IMR-90 (cell line): ENCODE data around the gene RFT1. TPM values are rescaled to one million over a fixed set of nuclear protein-coding genes. Genes with fewer than 3 reads are reported as not detected.

Experiments used
- ATAC-seq: fragments of 200-7000 bp; cut with Tn5 transposase; 2 replicates; pipeline ENCODE4 v1.9.1; 2020; ENCODE audit warnings: low read depth, mild to moderate bottlenecking, moderate library complexity
- BruUV-seq: library from RNA; stranded (reverse); fragments of 400-500 nt; replicated peaks from 2 replicates; lab custom pipeline; 2021; lab: Mats Ljungman, UMichigan
- CTCF ChIA-PET: fragments of 300-600 bp; formaldehyde crosslinking; extraction: SDS; loops from one replicate; lab custom pipeline; 2021; ENCODE audit warnings: antibody characterized with exemption; lab: Yijun Ruan, JAX
- POLR2A ChIA-PET: fragments of 300-600 bp; sonication (Branson Sonifier 250); formaldehyde crosslinking; loops from one replicate; lab custom pipeline; 2022; ENCODE audit warnings: antibody characterized with exemption; ENCODE audit not compliant: unreplicated experiment; lab: Charles Lee
- DNase-seq: peaks from one replicate; pipeline ENCODE4 v3.0.0; 2013
- H2AFZ ChIP-seq: replicated peaks from 2 replicates; pipeline ENCODE3; 2013; ENCODE audit warnings: low read length, mild to moderate bottlenecking; ENCODE audit not compliant: poor library complexity
- H2AK5ac ChIP-seq: 2 replicates; pipeline ENCODE4 v1.6.1; 2013; ENCODE audit warnings: low read depth, low read length, inconsistent platforms
- H2AK9ac ChIP-seq: replicated peaks from 2 replicates; pipeline ENCODE3; 2013; ENCODE audit warnings: mild to moderate bottlenecking, low read depth, low read length, moderate library complexity; ENCODE audit not compliant: poor library complexity
- H2BK120ac ChIP-seq: 2 replicates; pipeline ENCODE4 v1.6.1; 2013; ENCODE audit warnings: low read depth, low read length, inconsistent platforms
- H2BK15ac ChIP-seq: 3 replicates; pipeline ENCODE4 v1.6.1; 2013; ENCODE audit warnings: low read depth, low read length, inconsistent platforms
- H2BK20ac ChIP-seq: 2 replicates; pipeline ENCODE4 v1.6.1; 2013; ENCODE audit warnings: low read depth, mild to moderate bottlenecking, inconsistent platforms, low read length, moderate library complexity
- H2BK5ac ChIP-seq: 2 replicates; pipeline ENCODE4 v1.6.1; 2013; ENCODE audit warnings: mild to moderate bottlenecking, low read depth, low read length, inconsistent platforms; ENCODE audit not compliant: poor library complexity, severe bottlenecking
- H3K14ac ChIP-seq: replicated peaks from 2 replicates; pipeline ENCODE4 v1.6.1; 2013; ENCODE audit warnings: low read depth, low read length, inconsistent platforms
- H3K18ac ChIP-seq: 2 replicates; pipeline ENCODE4 v1.6.1; 2013; ENCODE audit warnings: low read depth, low read length, control low read depth
- H3K23ac ChIP-seq: 2 replicates; pipeline ENCODE4 v1.6.1; 2013; ENCODE audit warnings: low read depth, low read length, inconsistent platforms
- H3K27ac ChIP-seq: 2 replicates; pipeline ENCODE4 v1.5.1; 2013; ENCODE audit warnings: mild to moderate bottlenecking, control low read depth, low read length; ENCODE audit not compliant: insufficient read depth
- H3K27me3 ChIP-seq: 2 replicates; pipeline ENCODE4 v1.6.1; 2013; ENCODE audit warnings: low read length; ENCODE audit not compliant: control insufficient read depth, insufficient read depth
- H3K36me3 ChIP-seq: 2 replicates; pipeline ENCODE4 v1.6.1; 2013; ENCODE audit warnings: low read length, mixed read lengths; ENCODE audit not compliant: control insufficient read depth, insufficient read depth
- H3K4ac ChIP-seq: 2 replicates; pipeline ENCODE4 v1.6.1; 2013; ENCODE audit warnings: low read depth, low read length, inconsistent platforms
- H3K4me1 ChIP-seq: 2 replicates; pipeline ENCODE4 v1.6.1; 2013; ENCODE audit warnings: low read length, mixed read lengths; ENCODE audit not compliant: control insufficient read depth, insufficient read depth
- H3K4me2 ChIP-seq: 2 replicates; pipeline ENCODE4 v1.6.1; 2013; ENCODE audit warnings: low read depth, mild to moderate bottlenecking, control low read depth, low read length, moderate library complexity
- H3K4me3 ChIP-seq: 2 replicates; pipeline ENCODE4 v1.5.1; 2013; ENCODE audit warnings: low read depth, mild to moderate bottlenecking, control low read depth, low read length, moderate library complexity; ENCODE audit not compliant: insufficient read depth
- H3K56ac ChIP-seq: 2 replicates; pipeline ENCODE4 v1.6.1; 2013; ENCODE audit warnings: low read length, inconsistent platforms; ENCODE audit not compliant: insufficient read depth; ENCODE audit errors: extremely low read depth
- H3K79me1 ChIP-seq, 2 experiments: 2 replicates each; pipeline ENCODE4 v1.6.1; 2013; ENCODE audit warnings: low read length in 2 of 2, inconsistent platforms in 1 of 2, low read depth in 1 of 2
- H3K9ac ChIP-seq: 2 replicates; pipeline ENCODE4 v1.6.1; 2013; ENCODE audit warnings: low read depth, low read length, control low read depth
- H3K9me1 ChIP-seq: 2 replicates; pipeline ENCODE4 v1.6.1; 2013; ENCODE audit warnings: low read length, inconsistent platforms; ENCODE audit not compliant: insufficient read depth
- H3K9me3 ChIP-seq: 2 replicates; pipeline ENCODE4 v1.6.1; 2013; ENCODE audit warnings: low read length; ENCODE audit not compliant: control insufficient read depth, insufficient read depth
- H4K20me1 ChIP-seq: 2 replicates; pipeline ENCODE4 v1.6.1; 2013; ENCODE audit warnings: low read length, inconsistent platforms; ENCODE audit not compliant: insufficient read depth
- H4K5ac ChIP-seq: 2 replicates; pipeline ENCODE4 v1.6.1; 2013; ENCODE audit warnings: mild to moderate bottlenecking, low read depth, low read length, control low read depth
- H4K8ac ChIP-seq, 2 experiments: 2 replicates each; pipeline ENCODE4 v1.6.1; 2013; ENCODE audit warnings: low read depth in 2 of 2, low read length in 2 of 2, control low read depth in 1 of 2, inconsistent platforms in 1 of 2
- H4K91ac ChIP-seq: 2 replicates; pipeline ENCODE4 v1.6.1; 2013; ENCODE audit warnings: low read depth, low read length, inconsistent platforms; ENCODE audit not compliant: insufficient read depth
- BHLHE40 ChIP-seq: fragments of 150-350 bp; IDR thresholded peaks from 2 replicates; pipeline ENCODE4 v1.6.1; 2016; ENCODE audit warnings: mild to moderate bottlenecking, low read depth, low read length
- CEBPB ChIP-seq: IDR thresholded peaks from 2 replicates; pipeline ENCODE4 v1.6.1; 2012; ENCODE audit warnings: low read depth, low read length, improper control_type of control experiment
- CHD1 ChIP-seq: IDR thresholded peaks from 2 replicates; pipeline ENCODE4 v1.6.1; 2012; ENCODE audit warnings: low read depth, low read length, improper control_type of control experiment
- CTCF ChIP-seq: conservative IDR thresholded peaks from 2 replicates; pipeline ENCODE4 v1.5.1; 2012; ENCODE audit warnings: mild to moderate bottlenecking, low read depth, low read length, improper control_type of control experiment
- FOS ChIP-seq: fragments of 150-350 bp; IDR thresholded peaks from 2 replicates; pipeline ENCODE4 v1.6.1; 2016; ENCODE audit warnings: low read depth, low read length
- MAFK ChIP-seq: IDR thresholded peaks from 2 replicates; pipeline ENCODE4 v1.6.1; 2012; ENCODE audit warnings: low read depth, low read length, improper control_type of control experiment
- MAZ ChIP-seq: IDR thresholded peaks from 2 replicates; pipeline ENCODE4 v1.6.1; 2012; ENCODE audit warnings: low read depth, mild to moderate bottlenecking, low read length, improper control_type of control experiment, moderate library complexity, borderline replicate concordance
- MXI1 ChIP-seq: IDR thresholded peaks from 2 replicates; pipeline ENCODE4 v1.6.1; 2012; ENCODE audit warnings: low read depth, mild to moderate bottlenecking, low read length, moderate library complexity, borderline replicate concordance
- NFE2L2 ChIP-seq: fragments of 150-350 bp; IDR thresholded peaks from 2 replicates; pipeline ENCODE4 v1.6.1; 2016; ENCODE audit warnings: low read depth, mild to moderate bottlenecking, low read length
- POLR2A ChIP-seq: IDR thresholded peaks from 2 replicates; pipeline ENCODE4 v1.6.1; 2012; ENCODE audit warnings: mild to moderate bottlenecking, low read depth, low read length
- RAD21 ChIP-seq: IDR thresholded peaks from 2 replicates; pipeline ENCODE4 v1.6.1; 2012; ENCODE audit warnings: low read length, improper control_type of control experiment
- RCOR1 ChIP-seq: IDR thresholded peaks from 2 replicates; pipeline ENCODE4 v1.6.1; 2012; ENCODE audit warnings: mild to moderate bottlenecking, low read length, improper control_type of control experiment; ENCODE audit not compliant: insufficient replicate concordance
- RFX5 ChIP-seq: IDR thresholded peaks from 2 replicates; pipeline ENCODE4 v1.8.0; 2012; ENCODE audit warnings: low read depth, mild to moderate bottlenecking, low read length, moderate library complexity
- SMC3 ChIP-seq: fragments of 150-350 bp; IDR thresholded peaks from 2 replicates; pipeline ENCODE4 v1.6.1; 2016; ENCODE audit warnings: low read depth, mild to moderate bottlenecking, antibody characterized with exemption, low read length, moderate library complexity
- WGBS, 2 experiments: methylation state at CpG; one replicate each; pipeline versions ENCODE4 v1.1.5 to v1.1.7; 2013; ENCODE audit warnings: missing lambda C conversion rate in 2 of 2; ENCODE audit not compliant: insufficient read length in 1 of 2; ENCODE audit errors: extremely low coverage in 2 of 2; 5-methylcytosine and 5-hydroxymethylcytosine counted together
- dilution Hi-C: fragments of 300-500 bp; cut with HindIII; formaldehyde crosslinking; loops from one replicate; pipeline ENCODE4 v1.14.3; 2018; ENCODE audit warnings: low sequenced_read_pairs; ENCODE audit not compliant: unreplicated experiment
- in situ Hi-C: fragments of 300-500 bp; cut with MboI; formaldehyde crosslinking; loops from 3 replicates; pipeline ENCODE4 v1.14.3; 2019; ENCODE audit warnings: low sequenced_read_pairs, inconsistent platforms, mixed read lengths
- intact Hi-C: fragments of 100-400 bp; cut with micrococcal nuclease; formaldehyde crosslinking; loops from 2 replicates; pipeline ENCODE4 v1.10.0; 2022
- polyA plus RNA-seq, 3 experiments: library from polyadenylated mRNA; depleted of rRNA; stranded (reverse); fragments of >200 nt; gene quantifications; 2 replicates each; pipeline ENCODE4 v1.2.3, GENCODE V29; 2012; ENCODE audit warnings: low replicate concordance in 1 of 3
- total RNA-seq: library from RNA; depleted of rRNA; stranded (reverse); fragments of >200 nt; gene quantifications from 2 replicates; pipeline ENCODE4 v1.2.3, GENCODE V29; 2012
- TF ChIP-seq, protein P1 (sequence below): fragments of 150-350 bp; IDR thresholded peaks from 2 replicates; pipeline ENCODE4 v1.6.1; 2016; ENCODE audit warnings: low read depth, mild to moderate bottlenecking, low read length, moderate library complexity, borderline replicate concordance
- TF ChIP-seq, protein P2 (sequence below): fragments of 150-350 bp; IDR thresholded peaks from 2 replicates; pipeline ENCODE4 v1.6.1; 2017; ENCODE audit warnings: mild to moderate bottlenecking, antibody characterized with exemption, low read length, low read depth

The RFT1 gene
- total and polyA plus RNA-seq, 2 of the 4 experiments (the other 2 are of a cell fraction): 14.5 to 23.5 TPM

GRCh38 chr3:53137221-53137620, 7.0 kb upstream of the RFT1 start:
- Histone ChIP-seq H2BK5ac (no peak overlapping the region), H3K9me1 (peaks cover 14% of the 10 kb centered on the region), H4K5ac (no peak overlapping the region), H2BK15ac (no peak overlapping the region), H3K36me3 (no peaks in the 10 kb centered on the region), H2AK5ac (no peak overlapping the region), H2BK120ac (no peak overlapping the region), H3K14ac (no peak overlapping the region), H3K4me3 (no peak overlapping the region), H2BK20ac (no peak overlapping the region), H2AFZ (no peak overlapping the region), H3K27me3 (no peaks in the 10 kb centered on the region), H3K27ac (no peak overlapping the region), H3K79me1 (0 out of 4 replicates have a peak, but pooled peaks cover 0 to 6% of the 10 kb centered on the region in 2 experiments), H3K4ac (no peak overlapping the region), H3K56ac (no peak overlapping the region), H3K9me3 (no peaks in the 10 kb centered on the region), H4K20me1 (peaks cover 3% of the 10 kb centered on the region; the same call in 1 of the 2 replicates), H4K8ac (no peak overlapping the region), H3K23ac (no peak overlapping the region), H3K9ac (no peak overlapping the region), H3K4me2 (no peak overlapping the region), H3K18ac (no peak overlapping the region), H4K91ac (no peak overlapping the region), H3K4me1 (peaks cover 15% of the 10 kb centered on the region), H2AK9ac (no peak overlapping the region)
- in situ Hi-C loops (no loop called here), dilution Hi-C loops (no loop called here), intact Hi-C loops (no loop called here)
- CTCF ChIA-PET: interaction anchor here (0.6 to 1.4 kb wide), 2 partner anchors 59 to 1218 kb away, joined by 3 read pairs; no protein-coding TSS in a partner anchor
- no peak for ATAC-seq
- no TSS peak for BruUV-seq
- no peak for DNase-seq
- no CpG with 5 or more reads among the region's 2 CpGs for WGBS, 2 experiments
- POLR2A ChIA-PET: no interaction called here
- TF ChIP-seq FOS: no peak
- no peak for TF ChIP-seq CEBPB
- no peak for TF ChIP-seq MAZ
- no peak for TF ChIP-seq SMC3
- no peak for TF ChIP-seq RFX5
- TF ChIP-seq RCOR1: no peak
- TF ChIP-seq CTCF: no peak
- no peak for TF ChIP-seq NFE2L2
- TF ChIP-seq, protein P1, sequence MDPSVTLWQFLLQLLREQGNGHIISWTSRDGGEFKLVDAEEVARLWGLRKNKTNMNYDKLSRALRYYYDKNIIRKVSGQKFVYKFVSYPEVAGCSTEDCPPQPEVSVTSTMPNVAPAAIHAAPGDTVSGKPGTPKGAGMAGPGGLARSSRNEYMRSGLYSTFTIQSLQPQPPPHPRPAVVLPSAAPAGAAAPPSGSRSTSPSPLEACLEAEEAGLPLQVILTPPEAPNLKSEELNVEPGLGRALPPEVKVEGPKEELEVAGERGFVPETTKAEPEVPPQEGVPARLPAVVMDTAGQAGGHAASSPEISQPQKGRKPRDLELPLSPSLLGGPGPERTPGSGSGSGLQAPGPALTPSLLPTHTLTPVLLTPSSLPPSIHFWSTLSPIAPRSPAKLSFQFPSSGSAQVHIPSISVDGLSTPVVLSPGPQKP: no peak
- no peak for TF ChIP-seq MXI1
- no peak for TF ChIP-seq POLR2A
- TF ChIP-seq, protein P2, sequence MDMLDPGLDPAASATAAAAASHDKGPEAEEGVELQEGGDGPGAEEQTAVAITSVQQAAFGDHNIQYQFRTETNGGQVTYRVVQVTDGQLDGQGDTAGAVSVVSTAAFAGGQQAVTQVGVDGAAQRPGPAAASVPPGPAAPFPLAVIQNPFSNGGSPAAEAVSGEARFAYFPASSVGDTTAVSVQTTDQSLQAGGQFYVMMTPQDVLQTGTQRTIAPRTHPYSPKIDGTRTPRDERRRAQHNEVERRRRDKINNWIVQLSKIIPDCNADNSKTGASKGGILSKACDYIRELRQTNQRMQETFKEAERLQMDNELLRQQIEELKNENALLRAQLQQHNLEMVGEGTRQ: no peak
- TF ChIP-seq BHLHE40: no peak
- no peak for TF ChIP-seq MAFK
- no peak for TF ChIP-seq CHD1
- TF ChIP-seq RAD21: no peak
